GM12892 (cell line): ENCODE data around the gene SFPQ.

Experiments
- POLR2A ChIP-seq: IDR thresholded peaks from 2 replicates; pipeline ENCODE4 v1.6.1; 2011; ENCODE audit warnings: low read depth, low read length, control low read depth
- POLR2AphosphoS5 ChIP-seq: IDR thresholded peaks from 2 replicates; pipeline ENCODE4 v1.6.1; 2011; ENCODE audit warnings: low read depth, low read length, control low read depth

DNA sequence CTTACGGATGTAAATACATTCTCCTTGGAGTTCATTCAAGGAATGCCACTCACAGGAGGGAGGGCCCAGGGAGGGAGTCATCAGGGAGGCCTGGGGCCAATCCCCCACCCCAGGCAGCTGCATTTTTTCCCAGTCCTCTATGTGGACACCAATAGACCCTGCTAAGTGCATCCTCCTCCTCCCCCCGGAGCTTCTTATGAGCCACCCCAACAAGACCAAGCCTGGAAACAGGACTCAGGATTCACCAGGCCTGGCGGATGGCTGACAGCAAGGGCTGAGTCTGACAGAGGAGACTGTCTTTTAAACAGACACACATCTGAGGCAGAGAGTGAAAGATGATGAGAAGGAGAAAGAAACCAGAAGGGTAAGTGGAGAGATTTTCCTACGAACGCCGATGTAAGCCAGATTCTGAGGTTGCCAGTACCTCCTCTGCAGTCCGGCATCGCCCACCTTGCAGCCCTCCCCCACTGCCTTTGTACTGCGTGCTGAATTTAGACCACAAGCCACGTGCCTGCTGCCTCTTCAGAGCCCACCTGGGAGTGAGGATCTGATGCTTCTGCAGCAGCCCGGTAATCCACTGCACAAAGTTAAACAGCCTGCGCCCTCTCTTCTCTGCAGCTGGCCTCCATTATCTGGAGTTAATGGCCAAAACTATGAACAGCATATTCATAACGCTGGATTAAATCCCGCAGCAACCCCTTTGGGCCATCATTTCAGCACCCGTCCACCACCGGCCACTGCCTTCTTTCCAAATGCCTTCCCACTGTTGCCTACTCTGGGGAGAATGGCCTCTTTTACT lies 17.6 kb upstream of the SFPQ start:
- TF ChIP-seq POLR2A: no peak
- TF ChIP-seq POLR2AphosphoS5: no peak
